Renal pelvis (tissue), 4 donors: ENCODE measurements around the gene SORCS1. TPM values are rescaled to one million over a fixed set of nuclear protein-coding genes. Genes with fewer than 3 reads are reported as not detected.
A peak's percentile ranks its signal among the peaks of the same experiment; 100 is the strongest.

ENCODE experiments used
- DNase-seq: peaks from one replicate; pipeline ENCODE4 v3.0.0-alpha.2; 2013
- polyA plus RNA-seq, 3 donors: library from polyadenylated mRNA; unstranded; fragments of 120-200 nt; gene quantifications; one replicate each; pipeline ENCODE4 v1.2.1, GENCODE V29; 2013; ENCODE audit not compliant: insufficient read length in 3 of 3

SORCS1 gene
- polyA plus RNA-seq, 3 donors, result 9.9 to 17.5 (median 14.5) TPM

DNA sequence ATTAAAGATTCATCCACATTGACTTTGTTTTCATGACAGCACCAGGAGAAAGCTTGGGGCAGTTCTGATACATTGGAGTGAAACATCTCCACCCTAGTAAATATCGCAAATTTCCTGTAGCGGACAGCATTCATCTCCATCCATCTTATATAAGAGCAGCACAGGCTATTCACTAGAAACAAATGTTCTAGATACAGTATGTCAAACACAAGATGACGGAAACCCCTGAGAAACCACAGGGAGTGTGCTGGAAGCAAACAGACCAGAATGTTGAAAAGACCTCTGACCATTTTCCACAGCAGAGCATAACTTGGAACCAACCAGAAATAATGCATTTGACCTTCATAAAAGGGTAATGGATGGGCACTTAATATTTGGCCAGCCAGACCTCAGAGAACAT, 343.9 kb downstream of the SORCS1 start:
- no peak for DNase-seq

- DNase-seq, result no peak
Observed at GRCh38 chr10:106819490-106819889, 345.0 kb downstream of the SORCS1 start.

DNA sequence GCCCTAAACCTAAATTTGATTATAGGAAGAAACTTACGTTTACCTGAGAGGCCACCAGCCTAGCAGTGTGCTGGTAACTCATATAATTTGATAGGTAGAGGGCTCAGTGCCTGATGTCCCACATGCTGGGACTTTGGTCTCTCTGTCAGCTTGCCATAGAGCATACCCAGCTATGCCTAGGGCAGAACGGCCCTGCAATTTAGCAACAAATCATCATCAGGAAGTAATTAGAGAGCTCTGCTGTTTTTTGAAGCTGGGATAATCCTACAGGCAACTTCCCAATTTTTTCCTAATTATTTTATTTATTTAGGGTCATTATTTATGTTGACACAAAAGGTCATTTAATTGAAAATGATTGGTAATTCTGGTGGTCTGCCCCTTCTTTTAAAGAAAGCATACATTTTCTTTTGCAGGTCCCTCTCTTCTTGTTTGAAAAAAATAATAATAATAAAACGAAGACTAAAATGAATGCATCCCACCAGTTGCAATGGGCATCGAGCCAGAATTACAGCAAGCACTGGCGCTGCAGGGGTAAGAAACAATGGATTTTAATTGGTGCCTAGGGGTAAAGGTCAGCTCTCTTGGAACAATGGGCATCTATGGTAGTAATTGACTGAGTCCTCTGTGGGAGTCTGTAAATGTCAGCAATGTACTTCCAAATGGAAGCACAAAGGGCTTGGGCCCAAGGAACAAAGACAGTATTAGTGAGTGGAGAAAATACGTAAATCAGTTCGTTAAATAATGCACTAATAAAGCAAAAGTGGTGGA, 348.0 kb downstream of the SORCS1 start:
- DNase-seq, result no peak

GRCh38 chr10:106815427-106816043, 349.0 kb downstream of the SORCS1 start:
- DNase-seq, result no peak

DNA sequence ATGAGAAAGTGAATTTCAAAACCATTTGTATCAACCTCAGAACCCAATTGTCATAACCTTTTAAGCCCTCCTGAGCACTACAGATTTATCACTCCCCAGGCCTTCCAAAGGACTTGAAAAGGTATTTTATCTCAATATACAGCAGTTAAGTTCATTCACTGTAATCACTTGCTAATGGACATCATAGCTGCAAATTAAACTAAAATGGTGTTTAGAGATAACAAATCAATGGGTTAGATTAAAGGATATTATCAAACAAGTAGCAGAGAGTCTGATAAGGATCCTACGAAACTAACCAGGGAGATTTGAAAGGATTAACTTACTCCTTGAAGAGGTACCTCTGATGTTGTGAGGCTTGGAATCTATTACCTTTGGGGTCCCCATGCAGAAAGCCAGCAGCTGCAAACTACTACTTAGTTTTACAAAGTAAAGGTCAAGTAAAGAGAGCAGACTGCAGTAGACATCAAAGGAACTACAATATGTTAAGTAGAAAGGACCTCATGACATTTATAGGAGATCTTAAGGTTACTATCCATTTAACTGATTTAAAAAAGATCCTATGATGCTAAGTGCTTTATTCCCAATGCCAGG, 359.4 kb downstream of the SORCS1 start:
- no peak for DNase-seq

DNA sequence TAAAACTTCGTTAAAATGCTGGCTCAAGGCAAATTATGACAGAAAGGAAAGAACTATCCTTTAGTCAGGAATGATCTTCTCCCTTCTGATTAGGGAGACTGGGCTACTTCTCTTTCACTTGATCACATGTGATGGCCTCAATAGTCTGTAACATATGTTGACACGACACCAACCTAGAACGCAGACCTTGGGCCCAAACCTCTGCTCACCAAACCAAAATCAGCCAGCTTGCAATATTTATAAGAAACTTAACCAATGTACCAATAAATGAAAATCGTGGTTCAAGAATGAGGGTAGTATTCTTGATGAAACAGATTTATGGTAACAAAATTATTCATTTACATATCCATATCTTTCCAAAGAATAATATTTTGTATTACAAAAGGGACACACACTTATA, 361.6 kb downstream of the SORCS1 start:
- DNase-seq, result no peak

GRCh38 chr10:106799776-106800175, 364.7 kb downstream of the SORCS1 start:
- no peak for DNase-seq

- peak; percentile 50 for DNase-seq
Observed at GRCh38 chr10:106795619-106796018, 368.9 kb downstream of the SORCS1 start.

DNA sequence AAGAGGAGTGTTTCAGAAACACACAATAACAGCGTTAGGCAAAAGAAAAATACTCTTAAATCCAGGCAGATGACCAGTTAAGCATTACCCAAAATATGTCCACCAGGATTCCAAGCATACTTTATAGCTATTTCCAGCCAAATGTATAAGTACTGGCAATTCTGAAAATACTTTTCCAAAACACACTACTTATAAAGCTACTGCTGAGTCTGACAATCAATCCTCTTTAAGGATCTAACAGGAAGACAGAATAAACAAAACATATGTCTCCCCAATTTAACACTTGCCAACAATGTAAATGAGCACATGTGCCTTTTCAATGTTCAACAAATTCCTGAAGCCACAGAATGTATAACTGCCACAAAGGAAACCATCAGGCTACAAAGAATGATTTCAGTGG, 370.9 kb downstream of the SORCS1 start:
- DNase-seq, result peak; percentile 8

DNA sequence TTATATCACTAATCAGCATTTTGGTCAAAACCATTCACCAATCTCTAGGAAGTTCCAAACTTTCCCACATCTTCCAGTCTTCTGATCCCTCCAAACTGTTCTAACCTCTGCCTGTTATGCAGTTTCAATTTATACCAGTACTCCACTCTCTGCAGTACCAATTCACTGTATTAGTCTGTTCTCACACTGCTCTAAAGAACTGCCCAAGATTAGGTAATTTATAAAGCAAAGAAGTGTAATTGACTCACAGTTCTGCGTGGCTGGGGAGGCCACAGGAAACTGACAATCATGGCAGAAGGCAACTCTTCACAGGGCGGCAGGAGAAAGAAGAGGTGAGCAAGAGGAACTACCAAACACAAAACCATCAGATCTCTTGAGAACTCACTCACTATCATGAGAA, 374.9 kb downstream of the SORCS1 start:
- no peak for DNase-seq

DNA sequence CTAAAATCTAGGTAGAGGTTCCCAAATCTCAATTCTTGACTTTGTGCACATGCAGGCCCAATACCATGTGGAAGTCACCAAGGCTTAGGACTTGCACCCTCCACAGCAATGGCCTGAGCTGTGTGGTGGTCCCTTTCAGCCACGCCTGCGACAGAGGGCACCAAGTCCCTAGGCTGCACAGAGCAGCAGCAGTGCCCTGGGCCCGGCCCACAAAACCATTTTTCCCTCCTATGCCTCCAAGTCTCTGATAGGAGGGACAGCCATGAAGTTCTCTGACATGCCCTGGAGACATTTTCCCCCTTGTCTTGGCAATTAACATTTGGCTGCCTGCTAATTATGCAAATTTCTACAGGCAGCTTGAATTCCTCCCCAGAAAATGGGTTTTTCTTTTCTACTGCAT, 375.5 kb downstream of the SORCS1 start:
- DNase-seq, result no peak

DNA sequence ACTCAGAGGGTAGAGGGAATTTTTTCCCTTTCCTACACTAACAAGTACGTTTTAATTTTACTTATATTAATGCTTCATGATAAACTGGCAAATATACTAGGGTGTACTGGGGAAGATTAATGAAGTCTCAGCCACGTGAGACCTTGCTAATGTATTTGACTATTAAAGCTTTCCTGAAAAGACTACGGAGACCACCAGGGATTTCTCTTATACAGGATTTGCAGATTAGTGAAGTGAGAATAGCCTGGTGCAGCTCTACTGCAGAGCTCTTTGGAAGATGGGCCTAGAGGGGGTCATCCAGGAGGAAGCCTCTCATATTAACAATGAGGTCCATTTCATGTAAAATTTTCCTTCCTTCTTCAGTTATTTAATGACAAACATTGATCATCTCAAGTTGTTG, 379.0 kb downstream of the SORCS1 start:
- no peak for DNase-seq

DNA sequence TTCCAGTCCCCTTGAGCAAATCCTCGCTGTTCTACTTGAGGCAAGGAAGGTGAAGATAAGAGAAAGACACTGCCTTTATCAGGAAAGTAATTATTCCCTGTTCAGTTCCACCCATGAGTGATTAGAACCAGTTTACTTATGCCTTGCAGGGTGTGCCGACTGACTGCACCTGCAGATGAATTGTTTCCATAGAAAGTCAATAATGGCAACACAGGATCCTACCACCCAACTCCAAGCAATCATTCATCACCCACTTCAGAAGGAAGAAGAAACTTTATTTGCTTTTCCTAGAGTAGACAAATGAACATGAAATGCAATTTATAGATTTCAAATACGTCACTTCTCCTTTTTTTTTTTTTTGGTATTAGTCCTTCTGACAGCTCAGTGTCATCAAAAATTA, 383.9 kb downstream of the SORCS1 start:
- DNase-seq, result no peak

DNA sequence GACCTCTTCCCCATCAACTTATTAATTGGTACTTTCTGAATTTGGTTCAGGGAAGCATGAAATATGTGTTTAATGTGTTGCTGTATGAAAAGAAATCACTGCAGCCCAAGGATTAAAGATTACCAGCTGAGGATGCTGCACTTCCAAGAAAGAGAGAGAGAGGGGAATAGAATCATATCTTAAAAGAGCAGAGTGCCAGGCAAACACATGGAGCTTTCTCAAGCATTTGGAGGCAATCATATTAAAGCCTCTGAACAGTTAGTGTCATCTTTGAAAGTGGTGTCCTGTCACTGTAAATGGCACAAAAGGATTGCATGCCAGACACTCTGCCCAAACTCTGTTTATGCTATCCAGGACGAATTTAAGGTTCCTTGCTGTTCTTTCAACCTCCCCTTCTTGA, 386.7 kb downstream of the SORCS1 start:
- no peak for DNase-seq

- no peak for DNase-seq
Observed at GRCh38 chr10:106775127-106775526, 389.4 kb downstream of the SORCS1 start.

DNA sequence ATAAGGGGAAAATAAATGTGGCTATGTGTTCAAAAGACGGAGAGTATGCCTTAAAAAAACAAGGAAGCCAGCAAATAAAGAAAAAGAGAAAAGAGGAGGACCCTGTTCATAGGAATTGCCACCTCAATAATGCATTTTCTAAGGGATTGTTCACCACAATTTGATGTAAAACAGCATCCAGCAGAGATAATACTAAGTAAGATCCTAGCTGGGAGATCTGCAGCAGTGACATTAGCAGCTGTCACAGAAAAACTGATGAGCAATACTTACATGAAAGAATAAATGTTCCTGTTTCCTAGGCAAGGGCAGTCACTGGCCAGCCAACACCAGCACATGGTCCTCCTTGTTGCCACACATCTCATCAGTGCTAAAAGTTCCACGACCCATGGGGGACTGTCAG, 391.5 kb downstream of the SORCS1 start:
- no peak for DNase-seq

DNA sequence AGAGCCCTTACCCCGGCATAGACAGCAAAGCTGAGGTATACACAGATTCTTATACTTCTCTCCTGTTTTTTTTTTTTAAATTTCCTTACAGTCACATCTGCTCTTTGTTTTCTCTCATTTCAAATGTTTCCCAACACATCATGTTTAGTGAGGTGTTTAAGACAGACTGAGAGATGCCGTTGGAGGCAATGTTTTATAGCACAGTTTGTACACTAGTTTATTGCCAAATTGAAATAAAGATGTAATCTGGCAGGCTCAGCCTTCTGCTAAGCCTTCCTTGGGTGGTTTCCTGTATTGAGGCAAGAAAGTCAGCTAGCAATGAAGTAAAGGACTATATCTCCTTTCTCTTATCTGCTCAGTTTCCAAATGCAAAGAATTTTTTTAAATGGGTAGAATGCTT, 393.4 kb downstream of the SORCS1 start:
- DNase-seq, result no peak

DNA sequence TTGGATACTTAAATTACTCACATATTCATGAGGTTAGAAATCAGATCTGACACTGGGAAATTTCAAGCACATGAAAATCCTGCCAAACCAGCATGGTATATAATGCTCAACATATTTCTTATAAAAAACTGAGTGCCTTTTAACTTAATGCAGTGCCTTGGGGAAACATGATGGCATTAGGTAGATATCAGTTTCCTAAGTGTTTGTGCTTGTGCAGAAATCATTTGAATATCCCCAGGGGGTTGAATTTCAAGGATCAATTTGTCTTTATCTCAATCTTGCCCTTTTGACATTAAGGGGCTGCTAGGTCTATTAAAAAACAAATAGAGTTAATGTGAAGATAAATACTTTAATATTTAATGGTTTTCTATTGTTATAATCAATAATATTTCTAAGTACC, 396.3 kb downstream of the SORCS1 start:
- no peak for DNase-seq

- DNase-seq, result no peak
Observed at GRCh38 chr10:106765928-106766327, 398.6 kb downstream of the SORCS1 start.

DNA sequence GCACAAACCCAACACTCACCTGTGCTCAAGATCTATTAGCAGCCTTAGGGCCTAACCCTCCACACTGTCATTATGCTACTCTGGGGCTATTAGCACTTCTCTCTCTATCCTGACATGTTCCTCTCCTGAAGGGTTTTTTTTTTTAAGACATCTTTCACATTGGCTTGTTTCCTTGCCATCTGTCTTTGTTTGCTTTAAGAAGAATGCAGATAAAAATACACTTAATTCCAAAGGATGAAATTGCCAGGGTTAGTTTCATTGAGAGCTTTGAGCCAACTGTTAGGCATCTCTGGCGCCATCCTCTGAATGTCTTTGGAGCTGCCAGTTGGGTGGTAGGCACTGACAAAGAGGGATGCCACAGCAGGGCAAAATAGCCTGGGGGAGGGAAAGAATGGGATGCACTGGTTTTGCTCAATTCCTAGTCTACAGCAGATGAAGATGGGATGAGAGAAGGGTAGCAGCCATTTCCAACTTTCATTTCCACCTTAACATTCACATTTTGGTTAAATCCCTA, 399.2 kb downstream of the SORCS1 start:
- no peak for DNase-seq

DNA sequence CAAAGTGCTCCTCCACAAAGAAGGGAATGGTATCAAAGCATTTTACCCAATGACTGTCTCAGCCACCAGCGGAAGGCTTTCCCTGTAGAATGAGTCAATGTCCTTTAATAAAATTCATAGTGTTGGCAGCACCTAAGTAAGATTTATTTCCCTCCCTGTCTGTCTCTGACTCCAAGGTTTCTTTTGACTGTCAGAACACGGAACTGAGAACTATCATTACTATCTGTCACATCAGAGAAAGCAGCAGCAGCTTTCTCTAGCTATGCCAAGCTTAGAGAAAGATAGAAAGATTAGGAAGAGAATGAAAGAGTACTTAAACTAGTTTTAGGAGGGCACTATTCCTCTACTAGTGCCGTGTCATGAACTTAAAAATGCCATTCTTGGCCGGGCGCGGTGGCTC, 400.1 kb downstream of the SORCS1 start:
- DNase-seq, result no peak

GRCh38 chr10:106761906-106762305, 402.6 kb downstream of the SORCS1 start:
- peak; percentile 4 for DNase-seq

- DNase-seq, result no peak
Observed at GRCh38 chr10:106757521-106757920, 407.0 kb downstream of the SORCS1 start.
